Spleen (tissue), 7 donors: ENCODE measurements around the gene KRTAP9-7.

Experiments
- POLR2A ChIP-seq, 3 donors: fragments of 450-650 bp; IDR thresholded peaks; one replicate each; pipeline ENCODE4 v1.5.1; 2017; ENCODE audit warnings: antibody characterized with exemption in 3 of 3, mild to moderate bottlenecking in 1 of 3
- POLR2AphosphoS5 ChIP-seq, 3 donors: sonication (generic); formaldehyde crosslinking; IDR thresholded peaks; one replicate each; pipeline ENCODE4 v1.5.1; 2017; ENCODE audit warnings: antibody characterized with exemption in 3 of 3
- TF ChIP-seq, protein P1 (sequence below), 11 experiments: fragments of 200-600 bp in 7 of 11; fragments of 450-650 bp in 4 of 11; sonication (generic) in 4 of 11; IDR thresholded peaks in 8 of 11; conservative IDR thresholded peaks in 3 of 11; 1 replicate in 7 of 11; 2 replicates in 4 of 11; pipeline versions ENCODE4 v1.4.0 to v1.8.0; 2016 to 2021; ENCODE audit warnings: antibody characterized with exemption in 11 of 11, inconsistent platforms in 4 of 11, mild to moderate bottlenecking in 1 of 11
- donor health status: DM: no; HTN: no; CAD: no; lungs with moderate emphysema.
- donor health status: DM: no; HTN: no; CAD: no.
- donor health status: DM: no; HTN: no; CAD: no.

DNA sequence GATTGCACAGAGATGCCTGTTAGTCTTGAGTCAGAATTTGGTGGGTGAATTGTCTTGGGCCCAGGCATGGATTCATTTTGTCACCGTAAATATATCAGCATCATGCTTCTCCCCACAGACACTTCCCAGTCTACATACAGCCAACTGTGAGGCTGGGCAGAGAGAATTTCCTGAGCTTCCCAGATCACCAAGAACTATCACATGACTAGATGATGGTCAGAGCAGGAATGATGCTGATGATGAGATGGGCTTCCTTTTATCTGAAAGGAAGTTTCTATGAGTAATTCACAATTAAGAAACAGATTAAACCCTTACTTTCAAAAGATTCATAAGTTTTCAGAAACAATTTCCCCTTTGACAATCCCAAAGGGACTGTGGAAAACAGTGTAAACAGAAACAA, 20.6 kb upstream of the KRTAP9-7 start:
- TF ChIP-seq, protein P1, sequence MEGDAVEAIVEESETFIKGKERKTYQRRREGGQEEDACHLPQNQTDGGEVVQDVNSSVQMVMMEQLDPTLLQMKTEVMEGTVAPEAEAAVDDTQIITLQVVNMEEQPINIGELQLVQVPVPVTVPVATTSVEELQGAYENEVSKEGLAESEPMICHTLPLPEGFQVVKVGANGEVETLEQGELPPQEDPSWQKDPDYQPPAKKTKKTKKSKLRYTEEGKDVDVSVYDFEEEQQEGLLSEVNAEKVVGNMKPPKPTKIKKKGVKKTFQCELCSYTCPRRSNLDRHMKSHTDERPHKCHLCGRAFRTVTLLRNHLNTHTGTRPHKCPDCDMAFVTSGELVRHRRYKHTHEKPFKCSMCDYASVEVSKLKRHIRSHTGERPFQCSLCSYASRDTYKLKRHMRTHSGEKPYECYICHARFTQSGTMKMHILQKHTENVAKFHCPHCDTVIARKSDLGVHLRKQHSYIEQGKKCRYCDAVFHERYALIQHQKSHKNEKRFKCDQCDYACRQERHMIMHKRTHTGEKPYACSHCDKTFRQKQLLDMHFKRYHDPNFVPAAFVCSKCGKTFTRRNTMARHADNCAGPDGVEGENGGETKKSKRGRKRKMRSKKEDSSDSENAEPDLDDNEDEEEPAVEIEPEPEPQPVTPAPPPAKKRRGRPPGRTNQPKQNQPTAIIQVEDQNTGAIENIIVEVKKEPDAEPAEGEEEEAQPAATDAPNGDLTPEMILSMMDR (IDR thresholded peaks at IDR 0.05 in 8 of 11, conservative IDR thresholded peaks at IDR 0.05 in 3 of 11): no peak
- TF ChIP-seq POLR2A (IDR thresholded peaks at IDR 0.05) (no peak), POLR2AphosphoS5 (IDR thresholded peaks at IDR 0.05) (no peak)
